Osteocyte (in vitro differentiated cells): ENCODE data around the gene NUBP2. TPM values are rescaled to one million over a fixed set of nuclear protein-coding genes. Genes with fewer than 3 reads are reported as not detected.
A peak's percentile ranks its signal among the peaks of the same experiment; 100 is the strongest.

Source experiments
- DNase-seq: peaks from one replicate; pipeline ENCODE4 v3.0.0; 2021; ENCODE audit warnings: mixed read lengths; ENCODE audit not compliant: unreplicated experiment; ENCODE audit errors: extremely low spot score
- H3K27ac Mint-ChIP-seq: one replicate; pipeline ENCODE4 v1.8.0; 2021; ENCODE audit warnings: mild to moderate bottlenecking, mixed read lengths; ENCODE audit not compliant: unreplicated experiment
- H3K27me3 Mint-ChIP-seq: one replicate; pipeline ENCODE4 v1.8.0; 2021; ENCODE audit warnings: mixed read lengths; ENCODE audit not compliant: unreplicated experiment
- H3K36me3 Mint-ChIP-seq: one replicate; pipeline ENCODE4 v1.8.0; 2021; ENCODE audit warnings: mixed read lengths; ENCODE audit not compliant: unreplicated experiment
- H3K4me1 Mint-ChIP-seq: one replicate; pipeline ENCODE4 v1.8.0; 2021; ENCODE audit warnings: mixed read lengths; ENCODE audit not compliant: unreplicated experiment
- H3K4me3 Mint-ChIP-seq: one replicate; pipeline ENCODE4 v1.8.0; 2021; ENCODE audit warnings: mild to moderate bottlenecking, moderate library complexity, mixed read lengths; ENCODE audit not compliant: unreplicated experiment
- H3K9me3 Mint-ChIP-seq: one replicate; pipeline ENCODE4 v1.8.0; 2021; ENCODE audit warnings: mixed read lengths; ENCODE audit not compliant: unreplicated experiment
- CTCF ChIP-seq: fragments of 200-600 bp; sonication (generic); IDR thresholded peaks from 2 replicates; pipeline ENCODE4 v1.5.0; 2021; ENCODE audit warnings: antibody characterized with exemption, mild to moderate bottlenecking, moderate library complexity
- total RNA-seq: library from RNA; stranded (reverse); gene quantifications from 2 replicates; pipeline ENCODE4 v1.2.1, GENCODE V29; 2021

NUBP2 gene
- total RNA-seq, 1 donor from 2014 or later, result 56.3 TPM

- no peaks in the 10 kb centered on the region for H3K27me3 Mint-ChIP-seq
- no peak overlapping the region for H3K27ac Mint-ChIP-seq
- no peak for DNase-seq
- no peaks in the 10 kb centered on the region for H3K9me3 Mint-ChIP-seq
- no peak for TF ChIP-seq CTCF
- peaks cover 20% of the 10 kb centered on the region for H3K4me1 Mint-ChIP-seq
- peaks cover 2% of the 10 kb centered on the region for H3K36me3 Mint-ChIP-seq
- peak overlapping the region; percentile 22 for H3K4me3 Mint-ChIP-seq
Observed at GRCh38 chr16:1775006-1775845, 7.5 kb upstream of the NUBP2 start.

GRCh38 chr16:1775846-1776671, 6.7 kb upstream of the NUBP2 start:
- H3K36me3 Mint-ChIP-seq, result peaks cover 2% of the 10 kb centered on the region
- DNase-seq, result no peak
- no peak overlapping the region for H3K4me3 Mint-ChIP-seq
- peaks cover 19% of the 10 kb centered on the region for H3K4me1 Mint-ChIP-seq
- no peak for TF ChIP-seq CTCF
- H3K9me3 Mint-ChIP-seq, result no peaks in the 10 kb centered on the region
- H3K27me3 Mint-ChIP-seq, result no peaks in the 10 kb centered on the region
- H3K27ac Mint-ChIP-seq, result no peak overlapping the region

- Mint-ChIP-seq H3K36me3 (peaks cover 2% of the 10 kb centered on the region), H3K27me3 (no peaks in the 10 kb centered on the region), H3K4me3 (no peak overlapping the region), H3K27ac (no peak overlapping the region), H3K9me3 (no peaks in the 10 kb centered on the region), H3K4me1 (peaks cover 25% of the 10 kb centered on the region)
- no peak for TF ChIP-seq CTCF
- DNase-seq, result no peak
Observed at GRCh38 chr16:1776672-1776955, 6.1 kb upstream of the NUBP2 start.

DNA sequence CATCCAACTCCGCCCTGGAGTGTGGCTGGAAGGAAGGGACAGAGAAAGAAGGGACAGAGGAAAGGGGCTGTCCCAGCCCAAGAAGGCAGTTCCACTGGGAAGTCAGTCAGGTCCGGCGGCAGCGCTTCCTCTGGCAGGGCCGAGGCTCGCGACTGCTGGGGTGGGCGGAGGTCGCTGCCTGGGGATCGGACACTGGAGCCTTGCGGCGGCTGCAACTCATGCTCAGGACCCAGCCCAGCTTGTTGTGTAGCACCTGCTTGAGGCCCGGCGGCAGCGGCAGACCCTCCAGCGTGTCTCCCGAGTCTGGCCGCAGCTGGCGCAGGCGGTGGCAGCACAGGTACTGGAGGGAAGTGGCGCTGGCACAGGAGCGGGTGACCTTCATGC, 5.8 kb upstream of the NUBP2 start:
- no peak for DNase-seq
- no peak overlapping the region for H3K27ac Mint-ChIP-seq
- H3K9me3 Mint-ChIP-seq, result no peaks in the 10 kb centered on the region
- peaks cover 2% of the 10 kb centered on the region for H3K36me3 Mint-ChIP-seq
- H3K4me1 Mint-ChIP-seq, result peaks cover 24% of the 10 kb centered on the region
- no peak for TF ChIP-seq CTCF
- no peak overlapping the region for H3K4me3 Mint-ChIP-seq
- H3K27me3 Mint-ChIP-seq, result no peaks in the 10 kb centered on the region
